GM12864 (cell line): ENCODE data around the gene TGFA.

Source experiments
- DNase-seq: peaks from one replicate; pipeline ENCODE4 v3.0.0-alpha.2; 2011; ENCODE audit warnings: low read depth
- H3K4me3 ChIP-seq: 2 replicates; pipeline ENCODE4 v1.5.1; 2011; ENCODE audit warnings: mild to moderate bottlenecking, low read depth, low read length, control low read depth
- CTCF ChIP-seq: IDR thresholded peaks from 2 replicates; pipeline ENCODE4 v1.5.1; 2011; ENCODE audit warnings: low read depth, mild to moderate bottlenecking, moderate library complexity, low read length, control low read depth, inconsistent platforms; ENCODE audit errors: missing control alignments

TGFA gene

GRCh38 chr2:70431716-70432347 lies 121.8 kb downstream of the TGFA start:
- TF ChIP-seq CTCF: no peak
- no peak for DNase-seq
- H3K4me3 ChIP-seq: no peak overlapping the region

GRCh38 chr2:70426341-70426740 lies 127.3 kb downstream of the TGFA start:
- no peak for TF ChIP-seq CTCF
- no peak overlapping the region for H3K4me3 ChIP-seq
- no peak for DNase-seq

GRCh38 chr2:70425682-70426301 lies 127.8 kb downstream of the TGFA start:
- no peak for DNase-seq
- no peak for TF ChIP-seq CTCF
- H3K4me3 ChIP-seq: no peak overlapping the region

GRCh38 chr2:70420740-70421139 lies 132.9 kb downstream of the TGFA start:
- H3K4me3 ChIP-seq: no peak overlapping the region
- DNase-seq: no peak
- no peak for TF ChIP-seq CTCF

GRCh38 chr2:70420143-70420542 lies 133.5 kb downstream of the TGFA start:
- no peak for DNase-seq
- TF ChIP-seq CTCF: no peak
- H3K4me3 ChIP-seq: no peak overlapping the region

- TF ChIP-seq CTCF: no peak
- H3K4me3 ChIP-seq: no peak overlapping the region
Observed at GRCh38 chr2:70418514-70418913, 135.1 kb downstream of the TGFA start.

GRCh38 chr2:70417011-70417410 lies 136.6 kb downstream of the TGFA start:
- no peak for DNase-seq
- no peak overlapping the region for H3K4me3 ChIP-seq
- TF ChIP-seq CTCF: no peak

More at GRCh38 chr2:70418514-70418913, 135.1 kb downstream of the TGFA start:
- no peak for DNase-seq
